Liver (tissue), 9 donors: ENCODE results near the gene AUP1. TPM values are rescaled to one million over a fixed set of nuclear protein-coding genes. Genes with fewer than 3 reads are reported as not detected.

Source experiments
- DNase-seq: peaks from one replicate; pipeline ENCODE4 v3.0.0-alpha.2; 2017; ENCODE audit warnings: low spot score
- H3K27ac ChIP-seq, 2 donors: one replicate each; pipeline ENCODE4 v1.7.0; 2013; ENCODE audit warnings: inconsistent platforms in 2 of 2, low read length in 2 of 2, control low read depth in 1 of 2, low read depth in 1 of 2, mild to moderate bottlenecking in 1 of 2
- H3K27me3 ChIP-seq, 4 donors: one replicate each; pipeline versions ENCODE4 v1.6.1 to v1.7.0; 2013; ENCODE audit warnings: low read length in 3 of 4, inconsistent platforms in 1 of 4, mild to moderate bottlenecking in 1 of 4, moderate library complexity in 1 of 4; ENCODE audit not compliant: control insufficient read depth in 4 of 4, insufficient read depth in 4 of 4
- H3K36me3 ChIP-seq, 4 donors: one replicate each; pipeline versions ENCODE4 v1.6.1 to v1.7.0; 2013; ENCODE audit warnings: low read length in 3 of 4, mild to moderate bottlenecking in 3 of 4, low read depth in 1 of 4, moderate library complexity in 1 of 4; ENCODE audit not compliant: control insufficient read depth in 4 of 4, insufficient read depth in 3 of 4
- H3K4me1 ChIP-seq, 4 donors: one replicate each; pipeline versions ENCODE4 v1.6.1 to v1.7.0; 2013; ENCODE audit warnings: low read length in 3 of 4, mild to moderate bottlenecking in 3 of 4, moderate library complexity in 1 of 4; ENCODE audit not compliant: control insufficient read depth in 4 of 4, insufficient read depth in 4 of 4
- H3K4me3 ChIP-seq, 3 donors: one replicate each; pipeline versions ENCODE4 v1.6.1 to v1.7.0; 2013; ENCODE audit warnings: low read length in 3 of 3, control low read depth in 1 of 3, low read depth in 1 of 3, mild to moderate bottlenecking in 1 of 3
- H3K9ac ChIP-seq, 2 donors: one replicate each; pipeline ENCODE4 v1.7.0; 2013; ENCODE audit warnings: low read length in 2 of 2, mild to moderate bottlenecking in 2 of 2, moderate library complexity in 2 of 2, control low read depth in 1 of 2, low read depth in 1 of 2
- H3K9me3 ChIP-seq, 4 donors: one replicate each; pipeline versions ENCODE4 v1.6.1 to v1.7.0; 2013; ENCODE audit warnings: low read length in 3 of 4; ENCODE audit not compliant: control insufficient read depth in 4 of 4
- CTCF ChIP-seq: fragments of 150-350 bp; IDR thresholded peaks from 2 replicates; pipeline ENCODE4 v1.5.1; 2017; ENCODE audit warnings: improper control_type of control experiment, low read depth, low read length; ENCODE audit not compliant: missing input control
- FOXA1 ChIP-seq: IDR thresholded peaks from 2 replicates; pipeline ENCODE4 v1.6.1; 2016; ENCODE audit warnings: antibody characterized with exemption
- FOXA2 ChIP-seq: IDR thresholded peaks from 2 replicates; pipeline ENCODE4 v1.6.1; 2016; ENCODE audit warnings: antibody characterized with exemption
- GABPA ChIP-seq, 2 donors: IDR thresholded peaks in 1 of 2; conservative IDR thresholded peaks in 1 of 2; 2 replicates each; pipeline ENCODE4 v1.6.1; 2016; ENCODE audit warnings: antibody characterized with exemption in 2 of 2, mild to moderate bottlenecking in 1 of 2, moderate library complexity in 1 of 2
- HNF4A ChIP-seq, 2 donors: conservative IDR thresholded peaks; 2 replicates each; pipeline ENCODE4 v1.6.1; 2016; ENCODE audit warnings: antibody characterized with exemption in 2 of 2, mild to moderate bottlenecking in 2 of 2
- HNF4G ChIP-seq: IDR thresholded peaks from 2 replicates; pipeline ENCODE4 v1.6.1; 2016; ENCODE audit warnings: antibody characterized with exemption
- JUND ChIP-seq, 2 donors: IDR thresholded peaks; 2 replicates each; pipeline ENCODE4 v1.6.1; 2016; ENCODE audit warnings: antibody characterized with exemption in 2 of 2
- REST ChIP-seq: IDR thresholded peaks from 2 replicates; pipeline ENCODE4 v1.6.1; 2016; ENCODE audit warnings: antibody characterized with exemption, mild to moderate bottlenecking
- RXRA ChIP-seq, 2 donors: IDR thresholded peaks; 2 replicates each; pipeline ENCODE4 v1.6.1; 2017 to 2018; ENCODE audit warnings: antibody characterized with exemption in 2 of 2, mild to moderate bottlenecking in 1 of 2
- YY1 ChIP-seq: IDR thresholded peaks from 2 replicates; pipeline ENCODE4 v1.6.1; 2016; ENCODE audit warnings: antibody characterized with exemption, mild to moderate bottlenecking
- ZBTB33 ChIP-seq: IDR thresholded peaks from 2 replicates; pipeline ENCODE4 v1.6.1; 2016; ENCODE audit warnings: antibody characterized with exemption
- WGBS: extraction: QIAGEN DNeasy Blood & Tissue Kit; methylation state at CpG from one replicate; pipeline ENCODE4 v1.1.7; 2013; 5-methylcytosine and 5-hydroxymethylcytosine counted together
- polyA plus RNA-seq, 2 donors: library from polyadenylated mRNA; stranded (reverse) in 1 of 2; unstranded in 1 of 2; fragments of 200-250 nt in 1 of 2; fragments of >200 nt in 1 of 2; fragmentation: Nextera tagmentation in 1 of 2; extraction: Ambion mirVana in 1 of 2; gene quantifications; one replicate each; pipeline versions ENCODE4 v1.2.1 to v1.2.3, GENCODE V29; 2013 to 2015
- total RNA-seq, 2 donors: library from RNA; depleted of rRNA; stranded (reverse); fragments of >200 nt; gene quantifications; one replicate each; pipeline ENCODE4 v1.2.3, GENCODE V29; 2014
- donor health status: healthy.
- donor health status: healthy.
- donor health status: healthy.
- donor health status: healthy.
- donor health status: healthy.

The AUP1 gene
- total and polyA plus RNA-seq, 4 donors, result 62.6 to 126 (median 109) TPM

GRCh38 chr2:74555610-74556103, 26.2 kb upstream of the AUP1 start:
- Histone ChIP-seq H3K9me3 (no peaks in the 10 kb centered on the region), H3K9ac (no peak overlapping the region), H3K27ac (no peak overlapping the region), H3K4me1 (peaks cover 0 to 4% (median 2%) of the 10 kb centered on the region in 4 donors), H3K36me3 (no peaks in the 10 kb centered on the region), H3K27me3 (no peaks in the 10 kb centered on the region), H3K4me3 (peak overlapping the region in 2 of 3 donors; percentile 53 to 62)
- WGBS, result 78% methylated on average over 17 of the region's 17 CpGs
- DNase-seq, result no peak
- TF ChIP-seq FOXA2, result no peak

- peak; percentile 56 for DNase-seq
- TF ChIP-seq HNF4A (conservative IDR thresholded peaks at IDR 0.05) (no peak), JUND (IDR thresholded peaks at IDR 0.05) (no peak), FOXA1 (no peak), CTCF (no peak), HNF4G (no peak), FOXA2 (no peak), GABPA (IDR thresholded peaks at IDR 0.05 in 1 of 2, conservative IDR thresholded peaks at IDR 0.05 in 1 of 2) (no peak), ZBTB33 (no peak), YY1 (peak; percentile 24)
- H3K36me3 ChIP-seq, result no peaks in the 10 kb centered on the region
- 12% methylated on average over 58 of the region's 58 CpGs for WGBS
- no peaks in the 10 kb centered on the region for H3K27me3 ChIP-seq
- H3K27ac ChIP-seq, result peak overlapping the region; percentile 40 to 53
- H3K9me3 ChIP-seq, result no peaks in the 10 kb centered on the region
- H3K4me3 ChIP-seq, result peak overlapping the region; percentile 30 to 62 (median 53)
- peaks cover 0 to 4% (median 2%) of the 10 kb centered on the region in 4 donors for H3K4me1 ChIP-seq
- no peak overlapping the region for H3K9ac ChIP-seq
Measured at GRCh38 chr2:74554820-74555531, 25.5 kb upstream of the AUP1 start.

- H3K36me3 ChIP-seq, result no peaks in the 10 kb centered on the region
- peaks cover 1 to 9% (median 7%) of the 10 kb centered on the region in 4 donors for H3K4me1 ChIP-seq
- peak; percentile 82 for DNase-seq
- peak within 1 kb of the TSS; percentile 30 to 62 (median 53) for H3K4me3 ChIP-seq
- H3K27me3 ChIP-seq, result no peaks in the 10 kb centered on the region
- H3K27ac ChIP-seq, result peak within 1 kb of the TSS; percentile 40 to 53
- WGBS, result under 1% methylated on average over 73 of the region's 73 CpGs
- H3K9ac ChIP-seq, result no peak within 1 kb of the TSS
- H3K9me3 ChIP-seq, result no peaks in the 10 kb centered on the region
- no peak for TF ChIP-seq CTCF
- no peak for TF ChIP-seq REST
- no peak for TF ChIP-seq FOXA2
- TF ChIP-seq ZBTB33, result no peak
- no peak for TF ChIP-seq FOXA1
- no peak for TF ChIP-seq RXRA (IDR thresholded peaks at IDR 0.05)
Measured at GRCh38 chr2:74553892-74554819, 24.6 kb upstream of the AUP1 start, which contains the start of the genes DOK1 and LOXL3. DOK1 (plus strand) TSS chr2:74554720; CDS start chr2:74554755, 35 bp downstream. LOXL3 (minus strand) TSS chr2:74553942; CDS start chr2:74552634, 1,308 bp downstream.
